Breast epithelium (tissue), 3 donors: ENCODE measurements around the gene B3GAT2.

Experiments used
- CTCF ChIP-seq, 3 donors: fragments of 450-650 bp; IDR thresholded peaks; one replicate each; pipeline ENCODE4 v1.5.1; 2016 to 2017; ENCODE audit warnings: antibody characterized with exemption in 3 of 3, mild to moderate bottlenecking in 3 of 3, moderate library complexity in 3 of 3
- POLR2AphosphoS5 ChIP-seq, 3 donors: sonication (generic); formaldehyde crosslinking; IDR thresholded peaks; one replicate each; pipeline ENCODE4 v1.6.1; 2017; ENCODE audit warnings: antibody characterized with exemption in 3 of 3

- TF ChIP-seq CTCF (IDR thresholded peaks at IDR 0.05) (no peak), POLR2AphosphoS5 (IDR thresholded peaks at IDR 0.05) (no peak)
Observed at GRCh38 chr6:70995411-70995810, 38.6 kb upstream of the B3GAT2 start.
